ENCODE data around the gene HS3ST4.

Gene HS3ST4

GRCh38 chr16:25845901-25846300 lies 154.1 kb downstream of the HS3ST4 start:
- TF ChIP-seq, protein P1, sequence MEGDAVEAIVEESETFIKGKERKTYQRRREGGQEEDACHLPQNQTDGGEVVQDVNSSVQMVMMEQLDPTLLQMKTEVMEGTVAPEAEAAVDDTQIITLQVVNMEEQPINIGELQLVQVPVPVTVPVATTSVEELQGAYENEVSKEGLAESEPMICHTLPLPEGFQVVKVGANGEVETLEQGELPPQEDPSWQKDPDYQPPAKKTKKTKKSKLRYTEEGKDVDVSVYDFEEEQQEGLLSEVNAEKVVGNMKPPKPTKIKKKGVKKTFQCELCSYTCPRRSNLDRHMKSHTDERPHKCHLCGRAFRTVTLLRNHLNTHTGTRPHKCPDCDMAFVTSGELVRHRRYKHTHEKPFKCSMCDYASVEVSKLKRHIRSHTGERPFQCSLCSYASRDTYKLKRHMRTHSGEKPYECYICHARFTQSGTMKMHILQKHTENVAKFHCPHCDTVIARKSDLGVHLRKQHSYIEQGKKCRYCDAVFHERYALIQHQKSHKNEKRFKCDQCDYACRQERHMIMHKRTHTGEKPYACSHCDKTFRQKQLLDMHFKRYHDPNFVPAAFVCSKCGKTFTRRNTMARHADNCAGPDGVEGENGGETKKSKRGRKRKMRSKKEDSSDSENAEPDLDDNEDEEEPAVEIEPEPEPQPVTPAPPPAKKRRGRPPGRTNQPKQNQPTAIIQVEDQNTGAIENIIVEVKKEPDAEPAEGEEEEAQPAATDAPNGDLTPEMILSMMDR (IDR thresholded peaks at IDR 0.05; ENCODE audit: low read depth, low read length) = no peak
- no peak overlapping the region for H3K4me3 ChIP-seq (ENCODE audit: low read depth, low read length)

GRCh38 chr16:25854141-25854540 lies 162.4 kb downstream of the HS3ST4 start:
- H3K4me3 ChIP-seq (ENCODE audit: low read depth, low read length) = no peak overlapping the region
- TF ChIP-seq, protein P1 (IDR thresholded peaks at IDR 0.05; ENCODE audit: low read depth, low read length) = no peak

GRCh38 chr16:25855063-25855462 lies 163.3 kb downstream of the HS3ST4 start:
- no peak overlapping the region for H3K4me3 ChIP-seq (ENCODE audit: low read depth, low read length)
- TF ChIP-seq, protein P1 (IDR thresholded peaks at IDR 0.05; ENCODE audit: low read depth, low read length) = no peak

GRCh38 chr16:25855818-25856217 lies 164.1 kb downstream of the HS3ST4 start:
- TF ChIP-seq, protein P1 (IDR thresholded peaks at IDR 0.05; ENCODE audit: low read depth, low read length) = no peak
- no peak overlapping the region for H3K4me3 ChIP-seq (ENCODE audit: low read depth, low read length)

- no peak overlapping the region for H3K4me3 ChIP-seq (ENCODE audit: low read depth, low read length)
- TF ChIP-seq, protein P1 (IDR thresholded peaks at IDR 0.05; ENCODE audit: low read depth, low read length) = no peak
Observed at GRCh38 chr16:25859645-25860044, 167.9 kb downstream of the HS3ST4 start.

- H3K4me3 ChIP-seq (ENCODE audit: low read depth, low read length) = no peak overlapping the region
- TF ChIP-seq, protein P1 (IDR thresholded peaks at IDR 0.05; ENCODE audit: low read depth, low read length) = no peak
Observed at GRCh38 chr16:25867041-25867440, 175.3 kb downstream of the HS3ST4 start.

DNA sequence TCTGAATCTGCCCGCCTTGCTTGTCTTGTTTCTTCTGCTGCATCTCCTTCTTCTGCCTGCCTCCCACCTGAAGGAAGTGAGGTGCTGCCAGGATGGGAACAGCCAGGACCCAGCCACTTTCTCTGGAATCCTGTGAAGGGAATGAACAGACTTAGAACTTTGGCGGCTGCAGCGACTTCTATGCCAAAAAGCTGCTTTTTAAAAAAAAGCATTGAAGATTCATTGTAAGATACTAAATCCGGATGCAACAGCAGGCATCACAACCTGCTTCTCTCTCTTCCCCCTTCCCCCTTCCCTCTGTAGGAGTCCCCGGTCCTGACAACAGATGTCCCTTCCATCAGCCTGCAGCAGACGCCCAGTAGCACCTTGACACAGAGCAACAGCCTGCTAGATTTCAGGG lies 176.3 kb downstream of the HS3ST4 start:
- H3K4me3 ChIP-seq (ENCODE audit: low read depth, low read length) = no peak overlapping the region
- TF ChIP-seq, protein P1 (IDR thresholded peaks at IDR 0.05; ENCODE audit: low read depth, low read length) = no peak

All from WI38 (cell line).